Measurements from ENCODE around the gene MGAT4B.

Gene MGAT4B

GRCh38 chr5:179812135-179812825 lies 5.6 kb upstream of the MGAT4B start:
- Histone ChIP-seq H3K36me3 (ENCODE audit: low read length) (no peaks in the 10 kb centered on the region), H3K27ac (ENCODE audit: low read depth, low read length) (no peak overlapping the region), H3K9me2 (replicated peaks; ENCODE audit: insufficient read depth, low read length) (no peaks in the 10 kb centered on the region), H3K27me3 (ENCODE audit: low read length) (no peaks in the 10 kb centered on the region), H3K9me3 (ENCODE audit: insufficient read depth, low read length) (no peaks in the 10 kb centered on the region), H3K4me2 (ENCODE audit: low read depth, low read length, poor library complexity, severe bottlenecking) (no peak overlapping the region), H2AFZ (ENCODE audit: low read depth, low read length, severe bottlenecking) (no peak overlapping the region), H3F3A (ENCODE audit: insufficient read depth) (0 out of 2 replicates have a peak, but pooled peaks cover 5% of the 10 kb centered on the region), H4K20me1 (ENCODE audit: low read depth, low read length) (no peaks in the 10 kb centered on the region), H3K9ac (ENCODE audit: low read length) (no peak overlapping the region), H3K4me3 (ENCODE audit: insufficient read depth, low read length, poor library complexity, severe bottlenecking) (no peak overlapping the region), H3K79me2 (ENCODE audit: insufficient read depth, low read length) (no peaks in the 10 kb centered on the region)
- TF ChIP-seq EZH2phosphoT487 (conservative IDR thresholded peaks at IDR 0.05; ENCODE audit: low read length) (no peak), CTCF (IDR thresholded peaks at IDR 0.05; ENCODE audit: insufficient read depth, low read length, poor library complexity, severe bottlenecking) (no peak)

- Histone ChIP-seq H3K36me3 (ENCODE audit: low read length) (no peaks in the 10 kb centered on the region), H2AFZ (ENCODE audit: low read depth, low read length, severe bottlenecking) (no peak overlapping the region), H3K27ac (ENCODE audit: low read depth, low read length) (no peak overlapping the region), H3K4me3 (ENCODE audit: insufficient read depth, low read length, poor library complexity, severe bottlenecking) (peak overlapping the region; percentile 94), H3K9me2 (replicated peaks; ENCODE audit: insufficient read depth, low read length) (no peaks in the 10 kb centered on the region), H3F3A (ENCODE audit: insufficient read depth) (no peaks in the 10 kb centered on the region), H3K27me3 (ENCODE audit: low read length) (no peaks in the 10 kb centered on the region), H3K9ac (ENCODE audit: low read length) (peak overlapping the region; percentile 76), H3K4me2 (ENCODE audit: low read depth, low read length, poor library complexity, severe bottlenecking) (peak overlapping the region; percentile 64), H3K9me3 (ENCODE audit: insufficient read depth, low read length) (no peaks in the 10 kb centered on the region), H3K79me2 (ENCODE audit: insufficient read depth, low read length) (no peaks in the 10 kb centered on the region; the same call in 1 of the 2 replicates), H4K20me1 (ENCODE audit: low read depth, low read length) (no peaks in the 10 kb centered on the region)
- no peak for TF ChIP-seq EZH2phosphoT487 (conservative IDR thresholded peaks at IDR 0.05; ENCODE audit: low read length)
- no peak for TF ChIP-seq CTCF (IDR thresholded peaks at IDR 0.05; ENCODE audit: insufficient read depth, low read length, poor library complexity, severe bottlenecking)
Observed at GRCh38 chr5:179805529-179806249, 977 bp downstream of the MGAT4B start.

- Histone ChIP-seq H2AFZ (ENCODE audit: low read depth, low read length, severe bottlenecking) (no peak overlapping the region), H3K79me2 (ENCODE audit: insufficient read depth, low read length) (no peaks in the 10 kb centered on the region; the same call in 1 of the 2 replicates), H3F3A (ENCODE audit: insufficient read depth) (no peaks in the 10 kb centered on the region), H4K20me1 (ENCODE audit: low read depth, low read length) (no peaks in the 10 kb centered on the region), H3K36me3 (ENCODE audit: low read length) (no peaks in the 10 kb centered on the region), H3K9me2 (replicated peaks; ENCODE audit: insufficient read depth, low read length) (no peaks in the 10 kb centered on the region), H3K4me3 (ENCODE audit: insufficient read depth, low read length, poor library complexity, severe bottlenecking) (peak overlapping the region; percentile 94), H3K27ac (ENCODE audit: low read depth, low read length) (no peak overlapping the region), H3K27me3 (ENCODE audit: low read length) (no peaks in the 10 kb centered on the region), H3K4me2 (ENCODE audit: low read depth, low read length, poor library complexity, severe bottlenecking) (peak overlapping the region; percentile 64), H3K9me3 (ENCODE audit: insufficient read depth, low read length) (no peaks in the 10 kb centered on the region), H3K9ac (ENCODE audit: low read length) (peak overlapping the region; percentile 76)
- TF ChIP-seq CTCF (IDR thresholded peaks at IDR 0.05; ENCODE audit: insufficient read depth, low read length, poor library complexity, severe bottlenecking) (no peak), EZH2phosphoT487 (conservative IDR thresholded peaks at IDR 0.05; ENCODE audit: low read length) (no peak)
Observed at GRCh38 chr5:179805070-179805528, 1.6 kb downstream of the MGAT4B start.
